ENCODE results near the gene CHMP1A. TPM values are rescaled to one million over a fixed set of nuclear protein-coding genes. Genes with fewer than 3 reads are reported as not detected.

Gene CHMP1A
- polyA plus RNA-seq, 4 donors, result 78.6 to 202 (median 138) TPM

GRCh38 chr16:89605186-89605970 lies 52.1 kb downstream of the CHMP1A start:
- no peak for DNase-seq
- Histone ChIP-seq H3K27ac (ENCODE audit: low read depth in 1 of 3, low read length in 2 of 3) (no peak overlapping the region), H3K9me3 (ENCODE audit: control insufficient read depth in 2 of 2, insufficient read depth in 1 of 2, low read depth in 1 of 2, low read length in 1 of 2) (peaks cover 0 to 5% of the 10 kb centered on the region in 2 donors), H3K4me1 (ENCODE audit: control insufficient read depth in 3 of 3, insufficient read depth in 2 of 3, low read depth in 1 of 3, low read length in 2 of 3) (peaks cover 0 to 20% (median 2%) of the 10 kb centered on the region in 3 donors), H3K27me3 (ENCODE audit: control insufficient read depth in 3 of 3, insufficient read depth in 3 of 3, low read length in 3 of 3) (peaks cover 0 to 3% (median 0%) of the 10 kb centered on the region in 3 donors), H3K4me3 (ENCODE audit: low read depth in 1 of 3, low read length in 3 of 3) (no peak overlapping the region), H3K36me3 (ENCODE audit: control insufficient read depth in 3 of 3, insufficient read depth in 2 of 3, low read depth in 1 of 3, low read length in 3 of 3) (no peaks in the 10 kb centered on the region)
- 85 to 88% (median 85%) methylated on average over 32 to 34 of the region's 34 CpGs for WGBS, 3 donors
- FAIRE-seq, result no peak

DNA sequence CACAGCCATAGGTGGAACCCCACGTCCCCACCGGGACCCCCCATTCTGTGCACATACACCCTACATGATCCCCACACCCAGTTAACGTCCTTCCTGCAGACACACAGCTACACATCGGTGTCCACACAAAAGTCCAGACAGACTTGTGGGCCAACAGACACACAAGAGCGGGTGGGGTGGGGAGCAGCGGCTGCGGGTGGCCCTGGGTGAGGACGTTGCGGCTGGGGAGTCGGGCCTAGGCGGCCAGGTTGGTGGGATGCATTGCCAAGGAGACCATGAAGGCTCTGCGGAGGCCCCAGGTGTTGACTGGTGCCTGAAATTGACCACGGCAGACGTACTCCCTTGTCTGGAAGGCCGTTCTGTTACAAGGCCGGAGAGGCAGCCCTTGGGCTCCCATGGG lies 52.7 kb downstream of the CHMP1A start:
- Histone ChIP-seq H3K27me3 (ENCODE audit: control insufficient read depth in 3 of 3, insufficient read depth in 3 of 3, low read length in 3 of 3) (peaks cover 0 to 3% (median 0%) of the 10 kb centered on the region in 3 donors), H3K4me3 (ENCODE audit: low read depth in 1 of 3, low read length in 3 of 3) (no peak overlapping the region), H3K4me1 (ENCODE audit: control insufficient read depth in 3 of 3, insufficient read depth in 2 of 3, low read depth in 1 of 3, low read length in 2 of 3) (peaks cover 0 to 20% (median 2%) of the 10 kb centered on the region in 3 donors), H3K9me3 (ENCODE audit: control insufficient read depth in 2 of 2, insufficient read depth in 1 of 2, low read depth in 1 of 2, low read length in 1 of 2) (peaks cover 0 to 5% of the 10 kb centered on the region in 2 donors), H3K27ac (ENCODE audit: low read depth in 1 of 3, low read length in 2 of 3) (no peak overlapping the region), H3K36me3 (ENCODE audit: control insufficient read depth in 3 of 3, insufficient read depth in 2 of 3, low read depth in 1 of 3, low read length in 3 of 3) (no peaks in the 10 kb centered on the region)
- 84 to 93% (median 88%) methylated on average over 16 of the region's 16 CpGs for WGBS, 3 donors
- FAIRE-seq (no peak), DNase-seq (no peak)

DNA sequence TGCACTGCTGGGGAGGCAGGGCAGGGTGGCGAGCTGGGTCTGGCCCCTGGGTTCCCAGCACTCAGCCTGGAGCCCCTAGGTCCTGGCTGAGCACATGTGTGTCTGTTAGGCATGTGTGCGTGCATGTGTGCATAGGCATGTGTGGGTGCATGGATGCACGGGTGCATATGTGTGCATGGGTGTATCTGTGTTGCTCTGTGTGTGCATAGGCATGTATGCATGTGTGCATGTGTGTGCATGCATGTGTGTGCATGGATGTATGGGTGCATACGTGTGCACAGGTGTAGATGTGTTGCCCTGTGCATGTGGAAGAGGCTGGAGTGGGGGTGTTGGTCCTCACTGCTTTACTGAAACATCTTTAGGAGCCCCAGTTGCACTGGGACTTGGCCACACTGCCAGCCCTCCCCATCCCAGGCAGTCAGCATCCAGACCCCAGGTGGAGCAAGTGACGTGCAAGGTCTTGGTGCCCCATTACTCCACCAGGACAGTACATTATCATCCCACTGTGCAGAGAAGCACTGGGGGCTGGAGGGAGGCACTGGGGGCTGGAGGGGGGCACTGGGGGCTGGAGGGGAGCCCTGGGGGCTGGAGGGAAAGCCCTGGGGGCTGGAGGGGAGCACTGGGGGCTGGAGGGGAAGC lies 54.4 kb downstream of the CHMP1A start:
- 66 to 75% (median 67%) methylated on average over 5 of the region's 5 CpGs for WGBS, 3 donors

GRCh38 chr16:89602273-89602951 lies 55.1 kb downstream of the CHMP1A start:
- Histone ChIP-seq H3K27ac (ENCODE audit: low read depth in 1 of 3, low read length in 2 of 3) (no peak overlapping the region), H3K4me3 (ENCODE audit: low read depth in 1 of 3, low read length in 3 of 3) (no peak overlapping the region), H3K4me1 (ENCODE audit: control insufficient read depth in 3 of 3, insufficient read depth in 2 of 3, low read depth in 1 of 3, low read length in 2 of 3) (peaks cover 0 to 2% (median 0%) of the 10 kb centered on the region in 3 donors), H3K27me3 (ENCODE audit: control insufficient read depth in 3 of 3, insufficient read depth in 3 of 3, low read length in 3 of 3) (peaks cover 0 to 3% (median 0%) of the 10 kb centered on the region in 3 donors), H3K36me3 (ENCODE audit: control insufficient read depth in 3 of 3, insufficient read depth in 2 of 3, low read depth in 1 of 3, low read length in 3 of 3) (no peaks in the 10 kb centered on the region), H3K9me3 (ENCODE audit: control insufficient read depth in 2 of 2, insufficient read depth in 1 of 2, low read depth in 1 of 2, low read length in 1 of 2) (no peaks in the 10 kb centered on the region)
- FAIRE-seq (no peak), DNase-seq (no peak)
- WGBS, 3 donors, result 11 to 40% (median 36%) methylated on average over 22 of the region's 22 CpGs

More for the DNA sequence above, 54.4 kb downstream of the CHMP1A start:
- no peak overlapping the region for H3K27ac ChIP-seq (ENCODE audit: low read depth in 1 of 3, low read length in 2 of 3)
- no peak overlapping the region for H3K4me3 ChIP-seq (ENCODE audit: low read depth in 1 of 3, low read length in 3 of 3)
- no peaks in the 10 kb centered on the region for H3K9me3 ChIP-seq (ENCODE audit: control insufficient read depth in 2 of 2, insufficient read depth in 1 of 2, low read depth in 1 of 2, low read length in 1 of 2)
- H3K27me3 ChIP-seq (ENCODE audit: control insufficient read depth in 3 of 3, insufficient read depth in 3 of 3, low read length in 3 of 3), result peaks cover 0 to 3% (median 0%) of the 10 kb centered on the region in 3 donors
- no peaks in the 10 kb centered on the region for H3K36me3 ChIP-seq (ENCODE audit: control insufficient read depth in 3 of 3, insufficient read depth in 2 of 3, low read depth in 1 of 3, low read length in 3 of 3)
- H3K4me1 ChIP-seq (ENCODE audit: control insufficient read depth in 3 of 3, insufficient read depth in 2 of 3, low read depth in 1 of 3, low read length in 2 of 3), result peaks cover 0 to 9% (median 0%) of the 10 kb centered on the region in 3 donors
- FAIRE-seq (no peak), DNase-seq (no peak)

GRCh38 chr16:89601906-89602272 lies 55.6 kb downstream of the CHMP1A start:
- Histone ChIP-seq H3K4me1 (ENCODE audit: control insufficient read depth in 3 of 3, insufficient read depth in 2 of 3, low read depth in 1 of 3, low read length in 2 of 3) (no peaks in the 10 kb centered on the region), H3K27ac (ENCODE audit: low read depth in 1 of 3, low read length in 2 of 3) (no peak overlapping the region), H3K4me3 (ENCODE audit: low read depth in 1 of 3, low read length in 3 of 3) (no peak overlapping the region), H3K27me3 (ENCODE audit: control insufficient read depth in 3 of 3, insufficient read depth in 3 of 3, low read length in 3 of 3) (peaks cover 0 to 3% (median 0%) of the 10 kb centered on the region in 3 donors), H3K36me3 (ENCODE audit: control insufficient read depth in 3 of 3, insufficient read depth in 2 of 3, low read depth in 1 of 3, low read length in 3 of 3) (no peaks in the 10 kb centered on the region), H3K9me3 (ENCODE audit: control insufficient read depth in 2 of 2, insufficient read depth in 1 of 2, low read depth in 1 of 2, low read length in 1 of 2) (no peaks in the 10 kb centered on the region)
- DNase-seq (no peak), FAIRE-seq (no peak)
- WGBS, 3 donors, result 67 to 83% (median 74%) methylated on average over 22 of the region's 22 CpGs

DNA sequence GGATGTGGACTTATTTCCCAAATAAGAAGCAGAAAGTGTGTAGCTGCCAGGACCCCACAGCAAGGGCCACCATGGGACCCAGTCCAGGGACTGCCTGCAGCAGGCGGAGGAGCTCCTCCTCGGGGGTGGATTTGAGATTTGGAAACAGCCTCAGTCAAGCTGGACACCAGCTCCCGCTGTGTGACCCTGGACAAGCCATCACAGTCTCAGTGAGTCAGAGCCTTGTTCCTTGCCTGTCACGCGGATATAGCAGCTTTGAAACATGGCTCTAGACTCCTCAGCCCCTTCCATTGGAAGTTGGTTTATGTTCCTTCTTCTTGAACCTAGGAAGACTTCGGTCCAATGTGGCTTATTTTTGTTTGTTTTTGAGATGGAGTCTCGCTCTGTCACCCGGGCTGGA lies 56.6 kb downstream of the CHMP1A start:
- peaks cover 0 to 3% (median 0%) of the 10 kb centered on the region in 3 donors for H3K27me3 ChIP-seq (ENCODE audit: control insufficient read depth in 3 of 3, insufficient read depth in 3 of 3, low read length in 3 of 3)
- 76 to 84% (median 76%) methylated on average over 8 of the region's 8 CpGs for WGBS, 3 donors
- no peak overlapping the region for H3K27ac ChIP-seq (ENCODE audit: low read depth in 1 of 3, low read length in 2 of 3)
- no peak for FAIRE-seq
- DNase-seq, result no peak
- no peak overlapping the region for H3K4me3 ChIP-seq (ENCODE audit: low read depth in 1 of 3, low read length in 3 of 3)
- H3K4me1 ChIP-seq (ENCODE audit: control insufficient read depth in 3 of 3, insufficient read depth in 2 of 3, low read depth in 1 of 3, low read length in 2 of 3), result no peaks in the 10 kb centered on the region
- no peaks in the 10 kb centered on the region for H3K9me3 ChIP-seq (ENCODE audit: control insufficient read depth in 2 of 2, insufficient read depth in 1 of 2, low read depth in 1 of 2, low read length in 1 of 2)
- H3K36me3 ChIP-seq (ENCODE audit: control insufficient read depth in 3 of 3, insufficient read depth in 2 of 3, low read depth in 1 of 3, low read length in 3 of 3), result no peaks in the 10 kb centered on the region

- Histone ChIP-seq H3K9me3 (ENCODE audit: control insufficient read depth in 2 of 2, insufficient read depth in 1 of 2, low read depth in 1 of 2, low read length in 1 of 2) (no peaks in the 10 kb centered on the region), H3K27me3 (ENCODE audit: control insufficient read depth in 3 of 3, insufficient read depth in 3 of 3, low read length in 3 of 3) (peaks cover 0 to 3% (median 0%) of the 10 kb centered on the region in 3 donors), H3K4me3 (ENCODE audit: low read depth in 1 of 3, low read length in 3 of 3) (no peak overlapping the region), H3K27ac (ENCODE audit: low read depth in 1 of 3, low read length in 2 of 3) (no peak overlapping the region), H3K36me3 (ENCODE audit: control insufficient read depth in 3 of 3, insufficient read depth in 2 of 3, low read depth in 1 of 3, low read length in 3 of 3) (no peaks in the 10 kb centered on the region), H3K4me1 (ENCODE audit: control insufficient read depth in 3 of 3, insufficient read depth in 2 of 3, low read depth in 1 of 3, low read length in 2 of 3) (no peaks in the 10 kb centered on the region)
- FAIRE-seq (no peak), DNase-seq (no peak)
- WGBS, 3 donors, result 78 to 87% (median 83%) methylated on average over 12 of the region's 12 CpGs
Measured at GRCh38 chr16:89600427-89600826, 57.1 kb downstream of the CHMP1A start.

DNA sequence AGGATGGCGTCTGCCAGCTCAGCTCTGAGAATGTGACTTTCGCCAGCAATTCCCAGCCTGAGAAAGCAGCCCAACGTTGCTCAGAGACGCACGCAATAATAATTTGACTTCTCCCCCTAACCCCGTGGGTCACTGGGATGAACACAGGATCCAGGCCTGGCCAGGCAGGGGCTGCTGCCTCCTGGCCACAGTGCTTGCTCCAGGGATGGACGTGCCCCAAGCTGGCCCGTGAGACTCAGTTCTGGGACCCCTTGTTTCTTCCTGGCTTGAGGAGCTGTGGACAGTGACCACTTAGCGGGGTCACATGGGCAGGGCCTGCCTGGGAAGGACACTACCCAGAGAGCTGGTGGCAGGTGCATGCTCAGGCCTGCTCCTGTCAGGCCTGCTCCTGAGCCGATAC lies 57.6 kb downstream of the CHMP1A start:
- no peaks in the 10 kb centered on the region for H3K9me3 ChIP-seq (ENCODE audit: control insufficient read depth in 2 of 2, insufficient read depth in 1 of 2, low read depth in 1 of 2, low read length in 1 of 2)
- peaks cover 0 to 3% (median 0%) of the 10 kb centered on the region in 3 donors for H3K27me3 ChIP-seq (ENCODE audit: control insufficient read depth in 3 of 3, insufficient read depth in 3 of 3, low read length in 3 of 3)
- no peak overlapping the region for H3K4me3 ChIP-seq (ENCODE audit: low read depth in 1 of 3, low read length in 3 of 3)
- H3K27ac ChIP-seq (ENCODE audit: low read depth in 1 of 3, low read length in 2 of 3), result no peak overlapping the region
- no peaks in the 10 kb centered on the region for H3K36me3 ChIP-seq (ENCODE audit: control insufficient read depth in 3 of 3, insufficient read depth in 2 of 3, low read depth in 1 of 3, low read length in 3 of 3)
- no peaks in the 10 kb centered on the region for H3K4me1 ChIP-seq (ENCODE audit: control insufficient read depth in 3 of 3, insufficient read depth in 2 of 3, low read depth in 1 of 3, low read length in 2 of 3)
- DNase-seq, result no peak
- 87 to 89% (median 87%) methylated on average over 10 of the region's 10 CpGs for WGBS, 3 donors
- FAIRE-seq, result no peak

All from small intestine (tissue), 7 donors.